VCaP (cell line): ENCODE data around the gene GLDC.

ENCODE experiments used
- H3K27ac ChIP-seq: fragments of 450-650 bp; 2 replicates; pipeline ENCODE4 v1.5.1; 2017
- CTCF ChIP-seq: fragments of 450-650 bp; conservative IDR thresholded peaks from 2 replicates; pipeline ENCODE4 v1.5.1; 2017; ENCODE audit warnings: mild to moderate bottlenecking, moderate library complexity

GLDC gene

GRCh38 chr9:6535594-6535993, 109.9 kb downstream of the GLDC start:
- no peak for TF ChIP-seq CTCF
- H3K27ac ChIP-seq: no peak overlapping the region

- no peak for TF ChIP-seq CTCF
- H3K27ac ChIP-seq: no peak overlapping the region
These were observed 120.0 kb downstream of the GLDC start for GRCh38 chr9:6525326-6526045.

- no peak for TF ChIP-seq CTCF
- no peak overlapping the region for H3K27ac ChIP-seq
These were observed 123.3 kb downstream of the GLDC start for GRCh38 chr9:6522263-6522662.

- TF ChIP-seq CTCF: no peak
These were observed 133.4 kb downstream of the GLDC start for GRCh38 chr9:6512085-6512657.

GRCh38 chr9:6506571-6506970, 139.0 kb downstream of the GLDC start:
- H3K27ac ChIP-seq: no peak overlapping the region
- no peak for TF ChIP-seq CTCF

More at GRCh38 chr9:6512085-6512657, 133.4 kb downstream of the GLDC start:
- no peak overlapping the region for H3K27ac ChIP-seq

GRCh38 chr9:6502399-6502798, 143.1 kb downstream of the GLDC start:
- no peak for TF ChIP-seq CTCF
- no peak overlapping the region for H3K27ac ChIP-seq

GRCh38 chr9:6501526-6502210, 143.9 kb downstream of the GLDC start:
- no peak for TF ChIP-seq CTCF

More at GRCh38 chr9:6501526-6502210, 143.9 kb downstream of the GLDC start:
- no peak overlapping the region for H3K27ac ChIP-seq
